Activated CD4-positive, alpha-beta T cell treated with anti-CD3 and anti-CD28 coated beads for 48 hours (primary cell): ENCODE measurements around the gene DPM3.

Source experiments
- DNase-seq: peaks from one replicate; pipeline ENCODE4 v3.0.0-alpha.2; 2020

DPM3 gene

GRCh38 chr1:155091071-155092051 is 49.0 kb downstream of the DPM3 start:
- peak; percentile 89 for DNase-seq
